HG03521 (cell line): Measurements from ENCODE around the gene SNTG2.

Experiments
- ATAC-seq: cut with Tn5 transposase; IDR thresholded peaks from one replicate; pipeline ENCODE4 v1.9.1; 2021; ENCODE audit warnings: mild to moderate bottlenecking, moderate library complexity; ENCODE audit not compliant: unreplicated experiment

The SNTG2 gene

DNA sequence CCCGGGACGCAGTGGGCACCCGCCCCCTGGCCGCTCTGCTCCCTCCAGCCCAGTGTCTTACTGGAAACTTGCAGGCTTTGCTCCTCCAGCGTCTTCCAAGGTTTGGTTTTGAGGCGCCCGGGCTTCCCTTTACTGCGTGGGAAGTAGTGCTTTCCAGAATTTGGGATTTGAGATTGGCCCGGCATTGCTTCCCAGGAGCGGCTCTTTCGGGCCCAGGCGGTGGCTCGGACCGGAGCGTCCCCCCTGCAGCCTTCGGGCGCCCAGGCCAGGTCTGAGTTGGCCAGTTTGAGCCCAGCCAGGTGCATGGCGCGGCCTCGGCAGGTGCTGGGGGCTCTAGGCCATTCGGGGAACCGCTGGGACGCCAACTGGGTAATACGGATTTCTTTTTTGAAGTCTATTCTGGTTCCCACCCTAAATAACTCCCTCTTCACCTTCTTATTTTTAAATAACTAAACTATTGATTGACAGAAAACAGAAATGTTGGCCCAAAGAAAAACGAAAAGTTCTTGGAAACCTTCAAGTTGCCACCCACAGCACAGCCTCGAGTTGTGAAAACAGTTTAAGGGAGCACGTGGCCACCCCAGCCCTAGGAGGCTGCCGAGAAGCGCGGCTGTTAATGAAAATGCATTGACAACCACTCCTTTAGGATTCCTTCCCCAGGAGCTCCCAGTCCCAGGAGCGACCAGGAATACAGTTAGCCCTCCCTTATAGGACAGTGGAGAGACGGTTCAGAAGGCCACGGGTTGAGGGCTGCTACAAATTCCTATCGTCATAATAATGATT, 766 bp downstream of the SNTG2 start:
- ATAC-seq, result no peak

DNA sequence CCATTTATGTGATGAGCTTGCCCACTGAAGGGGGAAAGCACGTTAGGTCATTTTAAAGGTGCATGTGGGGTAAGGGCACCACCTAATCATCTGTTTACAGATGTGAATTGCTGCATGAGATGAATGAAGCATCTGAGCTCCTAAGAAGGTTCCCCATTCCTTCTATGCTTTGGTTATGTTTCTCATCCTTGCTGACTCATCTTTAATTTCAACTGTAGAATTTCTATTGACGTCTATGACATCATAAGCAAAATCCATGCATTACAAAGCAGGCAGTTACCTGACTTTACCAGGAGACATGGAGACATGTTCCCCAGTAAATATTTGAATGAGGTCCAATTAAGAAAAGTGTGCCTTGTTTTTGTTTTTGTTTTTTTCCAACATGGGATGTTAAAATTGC, 2.8 kb downstream of the SNTG2 start:
- ATAC-seq, result no peak

DNA sequence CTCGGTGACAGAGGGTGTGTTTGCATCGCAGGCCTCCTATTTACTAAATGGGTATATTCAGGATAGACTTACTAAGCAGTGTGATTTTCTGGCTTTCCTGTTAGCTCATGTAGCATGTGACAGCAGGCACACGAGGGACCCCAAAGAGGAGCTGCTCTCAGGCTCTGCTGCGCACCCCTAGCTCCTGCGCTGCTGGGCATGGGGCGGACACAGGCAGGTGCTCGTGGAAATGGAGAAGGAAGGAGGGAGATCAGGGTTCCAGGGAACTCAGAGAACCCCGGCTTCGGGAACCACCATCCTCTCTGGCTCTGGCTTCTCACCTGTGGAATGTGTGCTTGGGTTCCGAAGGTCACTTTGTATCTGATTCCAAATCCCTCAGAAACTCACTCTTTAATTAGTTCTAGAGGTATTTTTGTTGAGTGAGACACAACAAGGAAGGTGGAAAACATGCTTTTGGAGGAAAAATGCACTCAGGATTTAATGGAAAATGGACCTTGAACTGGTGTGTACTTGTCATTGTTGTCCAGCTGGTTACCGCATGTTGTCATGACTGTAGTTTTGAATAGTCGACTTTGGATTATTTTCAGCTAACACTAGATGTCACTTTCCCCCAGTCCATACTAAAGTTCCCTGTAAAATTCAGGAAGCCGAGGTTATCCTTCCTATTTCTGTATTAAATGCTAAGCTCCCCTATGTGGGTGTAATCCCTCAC, 3.5 kb downstream of the SNTG2 start:
- ATAC-seq, result no peak

DNA sequence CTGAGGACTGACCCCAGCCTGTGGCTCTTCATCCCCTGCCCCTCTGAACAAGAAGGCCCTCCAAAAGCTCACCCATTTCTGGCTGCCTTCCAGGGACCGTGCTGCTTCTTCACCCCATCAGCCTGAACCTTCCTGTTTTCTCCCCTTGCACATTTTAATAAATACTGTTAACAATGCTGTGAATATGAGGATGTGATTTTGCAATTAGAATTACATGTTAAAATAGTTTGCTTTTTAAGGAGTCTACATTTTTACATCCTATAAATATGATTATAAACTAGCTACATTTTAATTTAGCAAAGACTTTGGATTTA, 4.0 kb downstream of the SNTG2 start:
- no peak for ATAC-seq

DNA sequence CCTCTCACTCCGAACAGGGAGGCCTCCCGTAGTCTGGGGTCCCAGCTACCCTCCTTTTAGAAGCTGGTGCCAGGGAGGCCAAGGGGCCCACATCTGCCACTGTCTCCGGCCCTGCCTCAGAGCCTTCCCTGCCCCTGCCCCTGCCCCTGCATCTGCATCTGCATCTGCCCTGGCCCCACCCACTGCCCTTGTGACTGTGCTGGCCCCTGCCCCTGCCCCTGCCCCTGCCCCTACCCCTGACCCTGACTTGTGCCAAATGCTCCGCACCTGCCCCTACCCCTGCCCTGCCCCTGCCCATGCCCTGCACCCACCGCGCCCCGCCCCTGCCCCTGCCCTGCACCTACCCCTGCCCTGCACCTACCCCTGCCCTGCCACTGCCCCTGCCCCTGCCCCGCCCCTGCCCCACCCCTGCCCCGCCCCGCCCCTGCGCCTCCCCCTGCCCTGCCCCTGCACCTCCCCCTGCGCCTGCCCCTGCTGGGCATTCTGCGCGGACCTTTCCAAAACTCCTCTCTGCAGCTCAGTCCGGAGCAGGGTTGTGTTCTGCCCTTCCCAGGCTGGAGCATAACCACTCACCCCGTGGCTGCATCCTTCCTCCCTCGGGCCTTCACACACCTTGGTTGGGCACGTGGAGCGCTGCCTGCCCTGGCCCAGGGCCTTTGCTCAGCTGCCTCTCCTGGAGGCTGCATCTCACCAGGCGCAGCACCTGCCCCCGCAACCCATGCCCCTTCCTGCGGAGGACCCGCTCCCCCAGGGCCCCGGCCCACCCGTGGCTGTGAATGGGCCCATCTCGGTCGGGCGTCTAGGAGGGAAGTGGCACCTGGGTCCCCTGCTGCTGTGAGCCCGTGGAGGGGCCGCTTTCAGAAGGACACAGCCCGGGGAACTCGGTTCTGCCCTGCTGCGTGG, 5.4 kb downstream of the SNTG2 start:
- ATAC-seq, result no peak

DNA sequence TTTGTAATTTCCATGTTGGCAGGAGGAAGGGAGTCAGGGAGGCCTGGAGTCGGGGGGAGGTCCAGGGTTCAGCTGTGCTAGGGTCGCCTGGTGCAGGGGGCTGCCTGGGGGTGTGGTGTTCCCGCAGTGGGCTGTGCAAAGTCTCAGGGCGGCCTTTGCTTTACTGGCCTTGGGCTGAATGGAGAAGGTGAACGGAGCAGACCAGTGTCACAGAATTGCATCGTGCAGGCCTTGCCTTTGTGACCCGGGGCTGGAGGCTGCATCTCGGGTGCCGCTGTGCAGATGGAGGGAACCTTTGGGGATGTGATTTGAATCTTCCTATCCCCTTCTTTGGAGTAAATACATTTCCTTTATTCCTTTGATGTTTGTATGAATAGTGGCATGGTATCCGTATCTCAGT, 8.8 kb downstream of the SNTG2 start:
- no peak for ATAC-seq

DNA sequence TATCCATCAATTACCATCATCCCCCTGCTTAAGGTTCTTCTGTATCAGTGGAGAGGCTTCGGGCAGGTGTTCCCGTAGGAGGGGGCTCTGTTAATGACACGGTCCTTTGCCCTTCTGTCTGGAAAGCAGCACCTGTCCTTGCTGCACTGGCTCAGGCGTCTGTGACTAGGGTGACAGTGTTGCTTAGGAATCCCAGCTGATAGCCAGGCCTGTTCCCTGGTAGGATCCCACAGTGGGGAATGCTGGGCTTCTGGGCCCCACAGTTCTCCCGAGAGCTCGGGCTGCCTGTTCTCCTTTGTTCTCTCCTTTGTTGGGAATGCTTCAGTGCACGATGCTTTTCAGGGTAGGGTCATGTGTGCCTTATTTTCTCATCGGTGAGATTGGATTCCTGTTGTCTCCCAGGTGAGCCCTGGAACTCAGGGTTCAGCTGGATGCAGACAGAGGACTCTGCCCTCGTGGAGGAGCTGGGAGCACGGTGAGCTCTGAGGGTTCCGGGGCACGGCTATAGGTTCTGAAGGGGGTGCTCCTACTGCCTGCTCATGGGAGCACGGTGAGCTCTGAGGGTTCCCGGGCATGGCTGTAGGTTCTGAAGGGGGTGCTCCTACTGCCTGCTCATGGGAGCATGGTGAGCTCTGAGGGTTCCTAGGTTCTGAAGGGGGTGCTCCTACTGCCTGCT, 9.6 kb downstream of the SNTG2 start:
- no peak for ATAC-seq

DNA sequence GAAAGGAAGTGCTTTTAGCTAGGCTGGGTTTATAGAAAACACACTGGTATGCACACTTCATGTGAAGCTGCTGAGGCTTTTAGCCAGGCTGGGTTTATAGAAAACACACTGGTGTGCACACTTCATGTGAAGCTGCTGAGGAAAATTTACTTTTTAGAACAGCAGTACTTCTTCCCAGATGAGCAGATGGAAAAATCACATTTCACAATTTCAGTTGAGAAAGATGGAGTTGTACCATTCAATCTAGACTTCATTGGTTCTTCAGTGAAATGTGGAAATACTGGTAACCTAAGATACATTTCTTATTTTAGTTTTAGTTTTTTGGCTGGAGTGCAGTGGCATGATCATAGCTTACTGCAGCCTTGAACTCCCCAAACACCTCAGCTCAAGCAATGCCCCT, 11.1 kb downstream of the SNTG2 start:
- no peak for ATAC-seq

DNA sequence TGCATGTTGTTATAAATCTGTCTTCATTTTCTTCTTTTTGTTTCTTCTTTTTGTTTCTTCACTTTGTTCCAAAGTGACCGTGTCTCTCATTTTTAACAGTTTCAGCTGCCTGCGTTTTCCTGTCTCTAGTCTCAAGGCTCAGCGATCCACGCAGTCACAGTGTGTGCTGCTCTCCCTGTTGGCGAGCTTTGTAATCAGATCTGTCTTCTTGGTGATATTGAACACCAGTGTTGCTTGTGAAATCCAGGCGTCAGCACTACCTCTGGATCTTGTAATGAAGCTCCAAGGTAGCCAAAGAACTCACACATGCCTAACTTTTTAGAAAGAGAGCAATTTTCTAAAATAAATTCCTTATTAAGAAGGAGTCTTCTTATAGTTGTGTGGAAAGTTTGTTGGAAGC, 13.2 kb downstream of the SNTG2 start:
- ATAC-seq, result no peak

DNA sequence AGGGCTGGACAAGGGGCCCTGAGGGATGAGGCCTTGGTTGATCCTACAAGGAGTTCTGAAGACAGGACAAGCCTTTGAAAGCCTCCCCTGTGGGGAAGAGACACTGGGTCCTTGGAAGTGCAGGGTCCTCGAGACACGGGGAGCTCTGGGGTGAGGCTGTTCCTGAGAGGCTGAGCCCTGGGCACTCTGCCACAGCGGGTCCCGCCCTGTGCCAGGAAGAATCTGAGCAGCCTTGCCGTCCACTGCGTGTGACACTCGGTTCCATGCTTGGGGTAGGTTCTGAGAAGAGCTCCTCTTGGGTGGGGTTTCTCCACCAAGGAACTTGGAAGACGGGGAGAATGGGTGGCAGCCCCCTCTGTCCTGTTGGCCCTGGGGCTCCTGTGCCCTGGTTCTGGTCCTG, 13.9 kb downstream of the SNTG2 start:
- no peak for ATAC-seq

DNA sequence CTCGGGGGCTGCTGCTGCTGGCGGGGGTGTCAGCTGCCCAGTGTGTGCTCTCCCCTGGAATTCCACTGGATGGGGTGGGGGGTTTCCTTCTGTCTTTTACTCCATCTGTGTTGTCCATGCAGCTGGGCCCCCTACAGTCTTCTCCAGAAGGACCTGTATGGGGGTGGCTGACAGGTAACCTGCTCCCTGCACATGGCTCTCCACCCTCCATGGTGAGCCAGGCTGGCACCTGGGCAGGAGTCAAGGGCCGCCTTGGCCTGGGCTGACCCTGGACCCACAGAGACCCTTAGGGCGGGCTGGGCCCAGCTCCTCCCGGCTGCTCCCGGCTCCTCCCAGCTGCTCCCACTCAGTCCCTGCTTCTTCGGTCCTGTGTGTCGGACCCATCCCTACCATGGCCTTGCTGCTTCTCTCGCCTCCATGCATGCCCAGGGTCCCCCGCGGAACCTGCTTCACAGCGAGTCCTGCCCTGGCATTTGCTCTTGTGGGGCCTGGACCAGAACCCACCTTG, 15.0 kb downstream of the SNTG2 start:
- ATAC-seq, result no peak

DNA sequence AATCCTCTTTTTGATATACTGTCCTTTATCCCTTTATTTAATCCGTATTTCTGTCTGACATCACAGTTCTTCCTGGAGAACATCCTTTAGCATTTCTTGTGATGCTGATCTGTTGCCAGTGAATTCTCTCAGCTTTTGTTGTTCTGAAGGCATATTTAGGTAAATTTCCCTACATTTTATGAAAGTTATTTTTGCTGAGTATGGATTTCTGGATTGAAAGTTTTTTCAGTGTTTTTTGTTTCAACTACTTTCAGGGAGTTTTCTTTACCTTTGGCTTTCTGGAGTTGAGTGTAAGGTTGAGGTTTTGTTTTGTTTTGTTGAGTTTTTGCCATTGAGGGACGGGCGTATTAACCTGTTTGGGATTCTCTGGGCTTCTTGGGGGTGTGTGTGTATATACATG, 22.5 kb downstream of the SNTG2 start:
- ATAC-seq, result no peak

DNA sequence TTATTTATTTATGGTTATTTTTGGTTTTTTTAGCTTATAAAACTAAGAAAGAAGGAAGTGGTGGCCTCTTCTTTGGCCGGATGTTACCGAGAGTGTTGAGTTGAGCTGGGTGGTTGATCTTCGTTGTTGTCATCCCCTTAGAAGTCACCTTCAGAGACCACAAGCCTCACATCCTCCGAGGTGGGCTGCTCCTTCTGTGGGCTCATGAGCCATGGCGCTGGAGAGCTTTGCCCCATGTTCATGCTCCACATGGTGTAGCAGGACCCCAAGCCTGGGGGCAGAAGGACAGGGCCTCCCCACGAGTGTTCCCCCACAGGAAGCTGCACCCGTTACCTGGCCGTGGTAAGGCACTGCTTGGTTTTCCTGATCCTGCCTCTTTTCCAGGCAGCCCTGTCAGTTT, 23.4 kb downstream of the SNTG2 start:
- no peak for ATAC-seq

DNA sequence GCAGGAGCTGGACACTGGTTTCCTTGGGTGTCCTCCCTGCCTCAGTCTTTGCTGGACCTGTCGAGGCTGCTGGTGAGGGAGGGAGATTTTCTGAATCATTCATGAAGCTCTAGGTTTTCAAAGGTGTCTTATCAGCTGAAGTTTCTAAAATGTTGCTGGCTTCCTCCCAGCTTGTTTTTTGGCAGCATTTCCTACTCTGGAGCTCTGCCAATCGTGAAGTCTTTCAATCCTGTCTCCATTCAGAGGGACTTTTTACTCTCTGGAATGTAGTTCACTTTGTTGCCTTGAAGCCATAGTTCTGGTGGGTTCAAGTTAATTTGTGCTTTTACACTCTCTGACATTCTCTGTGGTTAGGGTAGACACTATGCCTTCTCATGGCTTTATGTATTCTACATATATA, 23.9 kb downstream of the SNTG2 start:
- no peak for ATAC-seq

DNA sequence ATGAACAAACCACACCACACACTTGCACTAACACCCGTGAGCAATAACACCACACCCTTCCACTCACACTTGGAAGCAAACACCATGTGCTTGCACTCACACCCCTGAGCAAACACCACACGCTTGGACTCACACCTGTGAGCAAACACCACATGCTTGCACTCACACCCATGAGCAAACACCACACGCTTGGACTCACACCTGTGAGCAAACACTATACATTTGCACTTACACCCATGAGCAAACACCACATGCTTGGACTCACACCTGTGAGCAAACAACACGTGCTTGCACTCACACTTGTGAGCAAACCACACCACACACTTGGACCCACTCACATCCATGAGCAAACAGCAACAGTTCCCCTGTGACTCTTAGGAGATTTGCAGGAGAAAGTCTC, 24.4 kb downstream of the SNTG2 start:
- no peak for ATAC-seq

DNA sequence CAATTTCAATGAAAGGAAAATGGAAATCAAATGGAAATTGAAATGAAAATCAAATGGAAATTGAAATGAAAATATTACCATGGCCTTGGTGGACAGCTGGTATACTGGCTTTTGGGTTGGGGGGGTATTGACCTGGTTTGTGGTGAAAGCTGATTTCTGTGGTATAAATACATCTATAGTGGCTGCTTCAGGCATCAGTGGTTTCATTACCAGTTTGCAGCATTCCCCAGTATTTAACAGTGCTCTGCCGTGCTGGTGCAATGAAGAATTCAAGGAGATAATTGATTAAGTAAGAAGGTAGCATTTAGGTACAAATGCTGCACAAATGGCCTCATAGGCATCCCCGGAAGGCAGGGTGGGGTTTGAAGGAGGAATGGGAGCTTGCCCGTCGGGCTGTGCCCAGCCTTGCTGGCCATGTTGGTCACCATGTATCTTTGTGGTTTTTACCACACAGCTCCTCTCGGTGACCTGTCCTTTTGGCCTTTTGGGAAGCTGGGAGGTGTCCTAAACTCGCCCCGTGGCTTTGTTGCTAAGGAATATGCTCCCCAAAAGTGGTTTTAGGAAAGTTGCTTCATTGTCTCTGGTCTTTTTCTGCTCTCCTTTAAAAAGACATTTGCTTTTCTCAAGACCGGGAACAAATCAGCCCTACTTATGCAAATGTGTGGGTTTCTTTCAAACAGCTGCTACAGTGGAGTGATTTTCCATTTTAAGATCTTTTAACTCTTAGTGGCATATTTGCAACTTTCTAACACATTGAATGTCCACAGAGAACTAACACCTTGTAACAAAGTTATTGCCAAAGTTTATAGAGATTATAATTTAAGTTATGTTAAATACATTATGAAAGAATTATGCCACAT, 28.6 kb downstream of the SNTG2 start:
- no peak for ATAC-seq

DNA sequence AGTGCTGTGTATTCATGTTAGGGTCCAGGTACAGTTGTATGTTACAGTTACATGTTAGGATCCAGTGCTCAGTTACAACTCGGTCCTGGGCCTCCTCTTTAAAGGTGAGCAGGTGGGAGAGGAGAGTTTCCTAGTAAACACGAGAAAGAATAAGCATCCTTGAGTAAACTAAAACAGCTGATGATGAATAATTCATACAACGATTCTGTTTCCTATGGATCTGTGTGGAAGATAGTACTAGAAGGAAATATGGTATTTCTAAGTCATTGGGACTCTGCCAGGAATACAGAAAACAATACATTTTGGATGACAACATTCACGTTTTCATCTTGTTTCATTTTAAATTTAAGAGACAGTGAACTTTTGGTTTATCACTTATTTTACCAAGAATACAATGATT, 29.5 kb downstream of the SNTG2 start:
- ATAC-seq, result no peak

DNA sequence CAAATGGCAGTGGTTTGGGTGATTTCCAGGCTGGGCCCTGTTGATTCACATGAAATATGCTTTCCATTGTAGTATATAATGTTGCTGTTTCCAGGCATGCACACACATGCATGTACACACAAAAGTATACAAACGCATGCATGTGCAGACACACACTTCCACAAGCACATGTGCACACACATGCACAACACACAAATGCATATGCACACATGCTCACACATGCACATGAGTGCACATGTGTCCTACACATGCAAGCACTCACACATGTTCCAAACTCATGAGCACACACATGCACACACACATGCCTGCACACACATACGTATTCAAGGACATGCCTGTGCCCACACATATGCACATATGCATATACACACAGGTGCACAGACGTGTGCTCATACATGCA, 30.6 kb downstream of the SNTG2 start:
- ATAC-seq, result no peak

DNA sequence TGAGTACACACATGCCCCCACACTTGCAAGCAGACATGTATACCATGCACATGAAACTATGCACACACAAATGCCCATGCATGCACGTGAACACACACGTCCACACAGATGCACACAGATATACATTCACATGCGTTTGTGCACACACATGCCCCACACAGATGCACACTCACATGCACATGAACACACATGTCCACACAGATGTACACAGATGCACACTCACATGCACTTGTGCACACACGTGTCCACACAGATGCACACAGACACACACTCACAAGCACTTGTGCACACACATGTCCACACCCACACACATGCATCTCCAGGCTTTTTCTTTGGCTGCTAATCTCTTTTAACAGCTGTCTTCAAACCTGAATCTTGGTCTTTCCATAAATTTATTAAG, 31.1 kb downstream of the SNTG2 start:
- ATAC-seq, result no peak

DNA sequence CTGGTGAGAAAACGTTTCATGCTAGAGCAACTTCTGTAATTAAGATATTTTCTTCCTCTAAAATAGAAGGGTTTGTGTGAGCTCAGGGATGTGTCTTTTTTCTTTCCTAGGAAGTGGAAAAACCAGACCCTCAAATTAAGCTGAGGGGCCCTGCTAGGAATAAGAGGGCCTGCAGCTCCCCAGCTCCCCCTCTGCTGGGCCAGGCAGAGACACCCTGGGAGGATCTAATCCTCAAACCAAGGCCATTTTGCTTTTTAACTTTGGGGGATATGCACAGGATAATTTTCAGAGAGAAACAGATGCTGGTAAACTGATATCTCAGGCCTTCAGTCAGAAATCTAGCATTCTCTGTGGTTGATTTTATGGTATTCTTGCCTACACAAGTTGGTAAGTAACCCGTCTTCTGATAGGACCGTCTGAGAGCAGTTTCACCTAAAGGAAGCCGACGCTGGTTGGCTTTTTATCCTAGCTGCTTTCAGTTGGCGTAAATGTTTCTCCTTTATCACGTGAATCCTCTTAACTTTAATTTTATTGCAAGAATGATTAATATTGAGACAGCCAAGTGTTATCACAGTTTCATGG, 34.8 kb downstream of the SNTG2 start:
- no peak for ATAC-seq
